A549 (cell line): ENCODE data around the gene MFN2. TPM values are rescaled to one million over a fixed set of nuclear protein-coding genes. Genes with fewer than 3 reads are reported as not detected.

Experiments
- ATAC-seq, 2 experiments: fragments of 200-7000 bp in 1 of 2; fragments of >200 bp in 1 of 2; cut with Nextera tagmentation in 1 of 2; cut with Tn5 transposase in 1 of 2; 3 replicates each; pipeline versions ENCODE4 v1.8.0 to v1.9.1; 2018 to 2020; ENCODE audit warnings: mild to moderate bottlenecking in 1 of 2, moderate library complexity in 1 of 2
- CTCF ChIA-PET: fragments of 300-600 bp; sonication (Branson Sonifier 250); formaldehyde crosslinking; extraction: SDS; loops from one replicate; lab custom pipeline; 2021; ENCODE audit warnings: antibody characterized with exemption, inconsistent platforms; lab: Yijun Ruan, JAX
- POLR2A ChIA-PET: fragments of 350-600 bp; formaldehyde crosslinking; extraction: SDS; loops from one replicate; lab custom pipeline; 2021; ENCODE audit warnings: antibody characterized with exemption, inconsistent platforms; lab: Yijun Ruan, JAX
- DNase-seq, 2 experiments: peaks; one replicate each; pipeline versions ENCODE4 v3.0.0 to v3.0.0-alpha.2; 2011 to 2016; ENCODE audit warnings: low read depth in 1 of 2, low spot score in 1 of 2
- FAIRE-seq: peaks from 2 replicates; lab custom pipeline; 2011; peaks lifted over from hg19 to GRCh38; lab: Jason Lieb, UNC
- H3K27ac ChIP-seq, 2 experiments: fragments of >200 bp; sonication (Bioruptor Twin); formaldehyde crosslinking; 3 replicates each; pipeline ENCODE4 v1.5.1; 2016 to 2017
- H3K4me1 ChIP-seq: fragments of >200 bp; sonication (Bioruptor Twin); formaldehyde crosslinking; 3 replicates; pipeline ENCODE4 v1.6.1; 2016
- H3K4me2 ChIP-seq: fragments of >200 bp; sonication (Bioruptor Twin); formaldehyde crosslinking; 3 replicates; pipeline ENCODE4 v1.6.1; 2016
- H3K4me3 ChIP-seq: fragments of >200 bp; sonication (Bioruptor Twin); formaldehyde crosslinking; 3 replicates; pipeline ENCODE4 v1.5.1; 2016
- H3K9me3 ChIP-seq: fragments of >200 bp; sonication (Bioruptor Twin); formaldehyde crosslinking; 3 replicates; pipeline ENCODE4 v1.6.1; 2016
- CBX8 ChIP-seq: fragments of 200-600 bp; sonication (generic); IDR thresholded peaks from 2 replicates; pipeline ENCODE4 v1.6.1; 2016
- EHF ChIP-seq: fragments of 250-450 bp; sonication (Bioruptor Pico); IDR thresholded peaks from 2 replicates; pipeline ENCODE4 v1.5.0; 2020; ENCODE audit warnings: mild to moderate bottlenecking
- FOSB ChIP-seq: fragments of 250-450 bp; sonication (Bioruptor Pico); IDR thresholded peaks from 2 replicates; pipeline ENCODE4 v1.5.0; 2020; ENCODE audit warnings: mild to moderate bottlenecking, moderate library complexity
- FOSL2 ChIP-seq, 2 experiments: fragments of 450-650 bp in 1 of 2; fragments of >200 bp in 1 of 2; sonication (Bioruptor Twin) in 1 of 2; formaldehyde crosslinking; IDR thresholded peaks; 2 replicates each; pipeline versions ENCODE4 v1.5.0 to v1.6.1; 2016 to 2020; ENCODE audit warnings: mild to moderate bottlenecking in 1 of 2, moderate library complexity in 1 of 2
- HDAC2 ChIP-seq: fragments of 200-600 bp; sonication (generic); IDR thresholded peaks from 2 replicates; pipeline ENCODE4 v1.6.1; 2016
- MAFK ChIP-seq: fragments of 450-650 bp; IDR thresholded peaks from 2 replicates; pipeline ENCODE4 v1.6.1; 2014; ENCODE audit not compliant: partially characterized antibody
- MAZ ChIP-seq: fragments of 150-350 bp; IDR thresholded peaks from 2 replicates; pipeline ENCODE4 v1.6.1; 2014; ENCODE audit warnings: antibody characterized with exemption, low read depth, low read length, borderline replicate concordance
- MYC ChIP-seq: IDR thresholded peaks from 2 replicates; pipeline ENCODE4 v1.6.1; 2012; ENCODE audit warnings: mild to moderate bottlenecking, inconsistent platforms, low read length, improper control_type of control experiment, borderline replicate concordance
- NFE2L2 ChIP-seq: fragments of 150-350 bp; conservative IDR thresholded peaks from 2 replicates; pipeline ENCODE4 v1.6.1; 2014; ENCODE audit warnings: low read length
- NR3C1 ChIP-seq: fragments of >200 bp; sonication (Bioruptor Twin); formaldehyde crosslinking; IDR thresholded peaks from 3 replicates; pipeline ENCODE4 v1.6.1; 2017
- PHF8 ChIP-seq: fragments of 200-600 bp; sonication (generic); IDR thresholded peaks from 2 replicates; pipeline ENCODE4 v1.6.1; 2016; ENCODE audit warnings: low read depth, mild to moderate bottlenecking, antibody characterized with exemption, moderate library complexity, borderline replicate concordance
- POLR2A ChIP-seq: IDR thresholded peaks from 2 replicates; pipeline ENCODE4 v1.6.1; 2012; ENCODE audit warnings: mild to moderate bottlenecking, low read length
- RCOR1 ChIP-seq: fragments of 150-350 bp; IDR thresholded peaks from 2 replicates; pipeline ENCODE4 v1.6.1; 2014; ENCODE audit warnings: antibody characterized with exemption, low read length, low read depth
- RFX5 ChIP-seq: fragments of 450-650 bp; IDR thresholded peaks from 2 replicates; pipeline ENCODE4 v1.7.1; 2014; ENCODE audit warnings: antibody characterized with exemption, mild to moderate bottlenecking, moderate library complexity
- SREBF2 ChIP-seq: fragments of 450-650 bp; IDR thresholded peaks from 2 replicates; pipeline ENCODE4 v1.6.1; 2014; ENCODE audit warnings: mild to moderate bottlenecking, moderate library complexity
- ZFP36 ChIP-seq: fragments of 450-650 bp; IDR thresholded peaks from 2 replicates; pipeline ENCODE4 v1.6.1; 2014; ENCODE audit warnings: borderline replicate concordance; ENCODE audit not compliant: partially characterized antibody
- ZSCAN20 ChIP-seq: fragments of 250-450 bp; sonication (Bioruptor Pico); IDR thresholded peaks from 2 replicates; pipeline ENCODE4 v1.8.0; 2022; ENCODE audit warnings: mild to moderate bottlenecking, moderate library complexity
- WGBS: methylation state at CpG from one replicate; pipeline ENCODE4 v1.1.6; 2017; ENCODE audit errors: missing lambda C conversion rate; 5-methylcytosine and 5-hydroxymethylcytosine counted together
- polyA plus RNA-seq, 4 experiments: library from polyadenylated mRNA; depleted of rRNA in 3 of 4; stranded (reverse); fragments of >200 nt; fragmentation: RNase III in 1 of 4; extraction: RNeasy Plus Mini Kit Qiagen cat#74134 plus additional on column Dnase treatment in 1 of 4; gene quantifications; 2 replicates in 3 of 4; 3 replicates in 1 of 4; pipeline ENCODE4 v1.2.3, GENCODE V29; 2011 to 2017
- TF ChIP-seq, protein P1 (sequence below): IDR thresholded peaks from 2 replicates; pipeline ENCODE4 v1.6.1; 2012; ENCODE audit warnings: low read depth, borderline replicate concordance
- TF ChIP-seq, protein P2 (sequence below): IDR thresholded peaks from 2 replicates; pipeline ENCODE4 v1.6.1; 2012
- TF ChIP-seq, protein P3 (sequence below): fragments of 250-450 bp; sonication (Bioruptor Pico); IDR thresholded peaks from 2 replicates; pipeline ENCODE4 v1.5.0; 2021; ENCODE audit warnings: mild to moderate bottlenecking, moderate library complexity, borderline replicate concordance
- TF ChIP-seq, protein P4 (sequence below): fragments of 200-600 bp; sonication (generic); IDR thresholded peaks from 2 replicates; pipeline ENCODE4 v1.6.1; 2016; ENCODE audit warnings: antibody characterized with exemption, mild to moderate bottlenecking, moderate library complexity
- TF ChIP-seq, protein P5 (sequence below): fragments of 450-650 bp; IDR thresholded peaks from 2 replicates; pipeline ENCODE4 v1.6.1; 2014; ENCODE audit warnings: antibody characterized with exemption
- TF ChIP-seq, protein P6 (sequence below): fragments of >200 bp; sonication (Bioruptor Twin); formaldehyde crosslinking; IDR thresholded peaks from 2 replicates; pipeline ENCODE4 v1.6.1; 2016
- TF ChIP-seq, protein P7 (sequence below): fragments of >200 bp; sonication (Bioruptor Twin); formaldehyde crosslinking; IDR thresholded peaks from 3 replicates; pipeline ENCODE4 v1.6.1; 2016

The MFN2 gene
- polyA plus RNA-seq, 2 of the 4 experiments (the other 2 are of a cell fraction) = 34.7 to 36.8 TPM

DNA sequence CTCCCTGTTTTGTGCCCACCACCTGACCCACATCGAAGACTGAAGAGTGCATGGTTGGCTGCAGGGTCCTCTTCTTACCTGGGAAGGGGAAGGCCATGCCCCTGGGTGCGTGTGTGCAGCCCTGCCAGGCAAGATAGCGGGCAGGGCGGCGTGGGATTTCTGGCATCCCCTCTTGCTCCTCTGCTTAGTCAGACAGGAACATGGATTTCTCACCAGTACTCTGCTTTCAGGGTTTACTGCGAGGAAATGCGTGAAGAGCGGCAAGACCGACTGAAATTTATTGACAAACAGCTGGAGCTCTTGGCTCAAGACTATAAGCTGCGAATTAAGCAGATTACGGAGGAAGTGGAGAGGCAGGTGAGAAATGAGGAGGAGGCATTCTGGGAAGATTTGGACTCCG is 23.5 kb downstream of the MFN2 start (continued):
- no peak for TF ChIP-seq MYC
- TF ChIP-seq, protein P1, sequence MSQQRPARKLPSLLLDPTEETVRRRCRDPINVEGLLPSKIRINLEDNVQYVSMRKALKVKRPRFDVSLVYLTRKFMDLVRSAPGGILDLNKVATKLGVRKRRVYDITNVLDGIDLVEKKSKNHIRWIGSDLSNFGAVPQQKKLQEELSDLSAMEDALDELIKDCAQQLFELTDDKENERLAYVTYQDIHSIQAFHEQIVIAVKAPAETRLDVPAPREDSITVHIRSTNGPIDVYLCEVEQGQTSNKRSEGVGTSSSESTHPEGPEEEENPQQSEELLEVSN = no peak
- TF ChIP-seq NFE2L2 = no peak
- TF ChIP-seq, protein P2, sequence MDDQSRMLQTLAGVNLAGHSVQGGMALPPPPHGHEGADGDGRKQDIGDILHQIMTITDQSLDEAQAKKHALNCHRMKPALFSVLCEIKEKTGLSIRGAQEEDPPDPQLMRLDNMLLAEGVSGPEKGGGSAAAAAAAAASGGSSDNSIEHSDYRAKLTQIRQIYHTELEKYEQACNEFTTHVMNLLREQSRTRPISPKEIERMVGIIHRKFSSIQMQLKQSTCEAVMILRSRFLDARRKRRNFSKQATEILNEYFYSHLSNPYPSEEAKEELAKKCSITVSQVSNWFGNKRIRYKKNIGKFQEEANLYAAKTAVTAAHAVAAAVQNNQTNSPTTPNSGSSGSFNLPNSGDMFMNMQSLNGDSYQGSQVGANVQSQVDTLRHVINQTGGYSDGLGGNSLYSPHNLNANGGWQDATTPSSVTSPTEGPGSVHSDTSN = no peak
- no peak for TF ChIP-seq POLR2A
- no peak for TF ChIP-seq HDAC2
- TF ChIP-seq NR3C1 = no peak
- TF ChIP-seq EHF (CRISPR knock-in tag) = no peak
- no peak for TF ChIP-seq ZFP36
- TF ChIP-seq MAFK = no peak
- no peak for TF ChIP-seq SREBF2
- TF ChIP-seq, protein P3, sequence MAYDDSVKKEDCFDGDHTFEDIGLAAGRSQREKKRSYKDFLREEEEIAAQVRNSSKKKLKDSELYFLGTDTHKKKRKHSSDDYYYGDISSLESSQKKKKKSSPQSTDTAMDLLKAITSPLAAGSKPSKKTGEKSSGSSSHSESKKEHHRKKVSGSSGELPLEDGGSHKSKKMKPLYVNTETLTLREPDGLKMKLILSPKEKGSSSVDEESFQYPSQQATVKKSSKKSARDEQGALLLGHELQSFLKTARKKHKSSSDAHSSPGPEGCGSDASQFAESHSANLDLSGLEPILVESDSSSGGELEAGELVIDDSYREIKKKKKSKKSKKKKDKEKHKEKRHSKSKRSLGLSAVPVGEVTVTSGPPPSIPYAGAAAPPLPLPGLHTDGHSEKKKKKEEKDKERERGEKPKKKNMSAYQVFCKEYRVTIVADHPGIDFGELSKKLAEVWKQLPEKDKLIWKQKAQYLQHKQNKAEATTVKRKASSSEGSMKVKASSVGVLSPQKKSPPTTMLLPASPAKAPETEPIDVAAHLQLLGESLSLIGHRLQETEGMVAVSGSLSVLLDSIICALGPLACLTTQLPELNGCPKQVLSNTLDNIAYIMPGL (CRISPR knock-in tag) = no peak
- TF ChIP-seq, all 56 proteins: peak for 0

DNA sequence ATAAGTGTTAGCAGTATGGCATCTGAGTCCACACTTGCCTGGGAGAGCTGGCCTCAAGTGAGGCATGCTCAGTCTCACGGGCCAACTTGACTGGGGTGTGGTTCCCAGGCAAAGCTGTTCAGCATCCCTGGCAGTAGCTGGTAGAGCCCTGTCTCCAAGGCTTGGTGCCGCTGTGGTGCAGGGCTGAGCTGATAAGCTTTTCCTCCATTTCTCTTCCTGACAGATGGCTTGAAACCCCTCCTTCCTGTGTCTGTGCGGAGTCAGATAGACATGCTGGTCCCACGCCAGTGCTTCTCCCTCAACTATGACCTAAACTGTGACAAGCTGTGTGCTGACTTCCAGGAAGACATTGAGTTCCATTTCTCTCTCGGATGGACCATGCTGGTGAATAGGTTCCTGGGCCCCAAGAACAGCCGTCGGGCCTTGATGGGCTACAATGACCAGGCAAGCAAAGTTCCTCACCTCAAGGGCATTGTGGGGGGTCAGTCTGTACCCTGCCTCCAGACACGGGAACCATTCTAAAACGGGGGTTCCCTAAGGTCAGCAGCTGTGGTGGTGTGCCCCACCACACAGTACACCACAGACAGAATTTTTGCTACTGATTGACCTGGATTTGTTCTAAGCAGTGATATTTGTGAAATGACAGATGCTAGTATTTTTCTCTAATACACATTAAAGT is 25.4 kb downstream of the MFN2 start:
- POLR2A ChIA-PET = no interaction called here

More for the DNA sequence above, 25.4 kb downstream of the MFN2 start:
- FAIRE-seq = no peak
- no peak overlapping the region for H3K4me3 ChIP-seq
- WGBS = 96% methylated on average over 4 of the region's 9 CpGs
- DNase-seq = no peak
- no peaks in the 10 kb centered on the region for H3K9me3 ChIP-seq
- H3K27ac ChIP-seq = no peak overlapping the region
- peaks cover 8% of the 10 kb centered on the region; the same call in 1 of the 3 replicates for H3K4me1 ChIP-seq
- CTCF ChIA-PET = no interaction called here
- no peak for ATAC-seq
- TF ChIP-seq, protein P4, sequence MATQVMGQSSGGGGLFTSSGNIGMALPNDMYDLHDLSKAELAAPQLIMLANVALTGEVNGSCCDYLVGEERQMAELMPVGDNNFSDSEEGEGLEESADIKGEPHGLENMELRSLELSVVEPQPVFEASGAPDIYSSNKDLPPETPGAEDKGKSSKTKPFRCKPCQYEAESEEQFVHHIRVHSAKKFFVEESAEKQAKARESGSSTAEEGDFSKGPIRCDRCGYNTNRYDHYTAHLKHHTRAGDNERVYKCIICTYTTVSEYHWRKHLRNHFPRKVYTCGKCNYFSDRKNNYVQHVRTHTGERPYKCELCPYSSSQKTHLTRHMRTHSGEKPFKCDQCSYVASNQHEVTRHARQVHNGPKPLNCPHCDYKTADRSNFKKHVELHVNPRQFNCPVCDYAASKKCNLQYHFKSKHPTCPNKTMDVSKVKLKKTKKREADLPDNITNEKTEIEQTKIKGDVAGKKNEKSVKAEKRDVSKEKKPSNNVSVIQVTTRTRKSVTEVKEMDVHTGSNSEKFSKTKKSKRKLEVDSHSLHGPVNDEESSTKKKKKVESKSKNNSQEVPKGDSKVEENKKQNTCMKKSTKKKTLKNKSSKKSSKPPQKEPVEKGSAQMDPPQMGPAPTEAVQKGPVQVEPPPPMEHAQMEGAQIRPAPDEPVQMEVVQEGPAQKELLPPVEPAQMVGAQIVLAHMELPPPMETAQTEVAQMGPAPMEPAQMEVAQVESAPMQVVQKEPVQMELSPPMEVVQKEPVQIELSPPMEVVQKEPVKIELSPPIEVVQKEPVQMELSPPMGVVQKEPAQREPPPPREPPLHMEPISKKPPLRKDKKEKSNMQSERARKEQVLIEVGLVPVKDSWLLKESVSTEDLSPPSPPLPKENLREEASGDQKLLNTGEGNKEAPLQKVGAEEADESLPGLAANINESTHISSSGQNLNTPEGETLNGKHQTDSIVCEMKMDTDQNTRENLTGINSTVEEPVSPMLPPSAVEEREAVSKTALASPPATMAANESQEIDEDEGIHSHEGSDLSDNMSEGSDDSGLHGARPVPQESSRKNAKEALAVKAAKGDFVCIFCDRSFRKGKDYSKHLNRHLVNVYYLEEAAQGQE = no peak
- TF ChIP-seq RFX5 = no peak
- TF ChIP-seq FOSL2 (IDR thresholded peaks at IDR 0.05) = no peak
- TF ChIP-seq FOSL2 (CRISPR knock-in tag; IDR thresholded peaks at IDR 0.05) = no peak
- TF ChIP-seq, protein P5, sequence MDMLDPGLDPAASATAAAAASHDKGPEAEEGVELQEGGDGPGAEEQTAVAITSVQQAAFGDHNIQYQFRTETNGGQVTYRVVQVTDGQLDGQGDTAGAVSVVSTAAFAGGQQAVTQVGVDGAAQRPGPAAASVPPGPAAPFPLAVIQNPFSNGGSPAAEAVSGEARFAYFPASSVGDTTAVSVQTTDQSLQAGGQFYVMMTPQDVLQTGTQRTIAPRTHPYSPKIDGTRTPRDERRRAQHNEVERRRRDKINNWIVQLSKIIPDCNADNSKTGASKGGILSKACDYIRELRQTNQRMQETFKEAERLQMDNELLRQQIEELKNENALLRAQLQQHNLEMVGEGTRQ = no peak
- no peak for TF ChIP-seq CBX8
- no peak for TF ChIP-seq RCOR1
- TF ChIP-seq FOSB (CRISPR knock-in tag) = no peak
- TF ChIP-seq ZSCAN20 (CRISPR knock-in tag) = no peak
- TF ChIP-seq, protein P1 = no peak
- TF ChIP-seq, protein P6, sequence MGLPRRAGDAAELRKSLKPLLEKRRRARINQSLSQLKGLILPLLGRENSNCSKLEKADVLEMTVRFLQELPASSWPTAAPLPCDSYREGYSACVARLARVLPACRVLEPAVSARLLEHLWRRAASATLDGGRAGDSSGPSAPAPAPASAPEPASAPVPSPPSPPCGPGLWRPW = no peak
- TF ChIP-seq, protein P7, sequence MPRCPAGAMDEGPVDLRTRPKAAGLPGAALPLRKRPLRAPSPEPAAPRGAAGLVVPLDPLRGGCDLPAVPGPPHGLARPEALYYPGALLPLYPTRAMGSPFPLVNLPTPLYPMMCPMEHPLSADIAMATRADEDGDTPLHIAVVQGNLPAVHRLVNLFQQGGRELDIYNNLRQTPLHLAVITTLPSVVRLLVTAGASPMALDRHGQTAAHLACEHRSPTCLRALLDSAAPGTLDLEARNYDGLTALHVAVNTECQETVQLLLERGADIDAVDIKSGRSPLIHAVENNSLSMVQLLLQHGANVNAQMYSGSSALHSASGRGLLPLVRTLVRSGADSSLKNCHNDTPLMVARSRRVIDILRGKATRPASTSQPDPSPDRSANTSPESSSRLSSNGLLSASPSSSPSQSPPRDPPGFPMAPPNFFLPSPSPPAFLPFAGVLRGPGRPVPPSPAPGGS = no peak
- no peak for TF ChIP-seq MYC
- TF ChIP-seq PHF8 = no peak
- no peak for TF ChIP-seq MAZ
- H3K4me2 ChIP-seq = no peak overlapping the region
